ENCODE measurements around the gene FHL2. TPM values are rescaled to one million over a fixed set of nuclear protein-coding genes. Genes with fewer than 3 reads are reported as not detected.

The FHL2 gene
- total RNA-seq, 2 experiments from 2014 or later: 1.3 to 1.5 TPM

DNA sequence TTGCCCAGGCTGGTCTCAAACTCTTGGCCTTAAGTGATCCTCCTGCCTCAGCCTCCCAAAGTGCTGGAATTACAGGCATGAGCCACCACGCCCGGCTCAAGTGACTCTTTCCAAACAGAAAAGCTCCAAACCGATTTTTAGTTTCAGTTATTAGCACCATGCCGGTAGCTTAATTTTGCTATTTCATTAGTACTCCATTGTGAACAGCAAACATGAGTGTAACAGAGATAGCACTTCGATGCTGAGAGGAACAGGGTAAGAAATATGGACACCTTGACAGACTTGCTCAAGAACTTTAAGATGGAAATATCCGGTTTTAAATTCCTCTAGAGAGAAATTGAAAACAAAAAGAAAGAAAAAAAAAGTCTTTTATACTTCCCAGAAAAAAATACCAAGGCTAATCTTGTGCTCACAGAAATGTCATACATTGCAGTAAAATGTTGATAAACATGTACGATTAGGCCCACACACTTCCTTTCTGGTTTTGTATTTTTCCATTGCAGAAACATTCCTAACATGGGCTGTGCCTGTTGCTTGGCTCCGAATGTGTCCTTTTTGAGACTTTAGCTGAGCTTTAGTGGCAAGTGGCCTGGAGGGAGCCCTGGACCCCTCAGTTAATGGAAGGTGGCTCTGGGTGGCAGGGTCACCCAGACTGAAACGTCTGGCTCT, 18.3 kb downstream of the FHL2 start:
- Mint-ChIP-seq H3K9me3 (no peaks in the 10 kb centered on the region), H3K4me1 (ENCODE audit: low read depth) (no peaks in the 10 kb centered on the region), H3K27ac (no peak overlapping the region), H3K36me3 (no peaks in the 10 kb centered on the region), H3K27me3 (no peaks in the 10 kb centered on the region), H3K4me3 (no peak overlapping the region)
- CTCF ChIA-PET: no interaction called here
- POLR2A ChIA-PET: no interaction called here
- no peak for DNase-seq
- intact Hi-C loops (cut with micrococcal nuclease): no loop called here

DNA sequence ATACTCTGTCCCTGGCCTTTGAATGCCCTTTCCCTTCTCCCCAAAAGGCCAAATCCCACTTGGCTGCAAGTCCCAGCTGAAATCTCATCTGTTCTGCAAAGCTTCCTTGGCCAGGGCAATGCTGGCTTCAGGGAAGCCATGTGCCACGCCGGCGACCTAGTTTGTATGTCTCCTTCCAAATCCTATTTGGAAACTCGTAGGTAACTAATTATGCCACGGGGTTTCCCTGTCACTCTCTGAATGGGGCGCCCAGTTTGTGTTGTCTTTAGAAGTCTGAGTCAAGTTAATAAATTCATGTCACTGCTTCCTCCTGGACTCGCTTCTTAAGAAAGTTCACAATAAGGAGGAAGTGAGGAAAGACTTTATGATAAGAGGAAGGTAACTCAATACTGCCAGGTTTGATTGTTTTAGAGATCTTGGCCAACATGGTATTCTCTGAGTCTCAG, 19.1 kb downstream of the FHL2 start:
- H3K4me3 Mint-ChIP-seq: no peak overlapping the region
- no peaks in the 10 kb centered on the region for H3K27me3 Mint-ChIP-seq
- ChIA-PET CTCF (no interaction called here), POLR2A (no interaction called here)
- H3K9me3 Mint-ChIP-seq: no peaks in the 10 kb centered on the region
- no peaks in the 10 kb centered on the region for H3K4me1 Mint-ChIP-seq (ENCODE audit: low read depth)
- no peaks in the 10 kb centered on the region for H3K36me3 Mint-ChIP-seq
- no peak for DNase-seq
- no peak overlapping the region for H3K27ac Mint-ChIP-seq
- intact Hi-C loops (cut with micrococcal nuclease): loop anchor here (10.0 kb wide), 1 partner anchor 705 kb away; no protein-coding TSS in a partner anchor

DNA sequence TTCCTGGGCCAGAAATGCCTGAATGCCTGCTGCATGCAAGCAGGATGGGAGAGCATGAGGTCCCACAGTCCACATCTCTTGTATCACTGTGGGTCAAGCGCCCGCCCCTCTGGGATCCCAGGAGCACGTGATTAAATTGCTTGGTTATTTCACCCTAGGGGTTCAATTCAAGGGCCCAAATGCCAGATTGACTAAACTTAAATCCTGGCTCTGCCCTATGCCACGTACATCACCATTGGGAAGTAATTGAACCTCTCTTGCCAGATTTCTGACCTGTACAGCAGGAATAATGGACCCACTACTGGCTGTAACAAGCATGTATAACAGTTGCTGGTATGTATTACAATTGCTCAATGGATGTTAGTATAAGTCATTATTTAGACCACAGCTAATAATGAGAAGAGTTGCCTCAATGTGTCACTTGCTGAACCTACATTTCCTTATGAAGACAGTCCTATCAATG, 19.9 kb downstream of the FHL2 start:
- H3K9me3 Mint-ChIP-seq: no peaks in the 10 kb centered on the region
- ChIA-PET POLR2A (no interaction called here), CTCF (no interaction called here)
- intact Hi-C loops (cut with micrococcal nuclease): loop anchor here (10.0 kb wide), 1 partner anchor 706 kb away; no protein-coding TSS in a partner anchor
- no peak for DNase-seq
- H3K27me3 Mint-ChIP-seq: no peaks in the 10 kb centered on the region
- peaks cover 4% of the 10 kb centered on the region for H3K4me1 Mint-ChIP-seq (ENCODE audit: low read depth)
- no peak overlapping the region for H3K4me3 Mint-ChIP-seq
- no peak overlapping the region for H3K27ac Mint-ChIP-seq
- H3K36me3 Mint-ChIP-seq: no peaks in the 10 kb centered on the region

DNA sequence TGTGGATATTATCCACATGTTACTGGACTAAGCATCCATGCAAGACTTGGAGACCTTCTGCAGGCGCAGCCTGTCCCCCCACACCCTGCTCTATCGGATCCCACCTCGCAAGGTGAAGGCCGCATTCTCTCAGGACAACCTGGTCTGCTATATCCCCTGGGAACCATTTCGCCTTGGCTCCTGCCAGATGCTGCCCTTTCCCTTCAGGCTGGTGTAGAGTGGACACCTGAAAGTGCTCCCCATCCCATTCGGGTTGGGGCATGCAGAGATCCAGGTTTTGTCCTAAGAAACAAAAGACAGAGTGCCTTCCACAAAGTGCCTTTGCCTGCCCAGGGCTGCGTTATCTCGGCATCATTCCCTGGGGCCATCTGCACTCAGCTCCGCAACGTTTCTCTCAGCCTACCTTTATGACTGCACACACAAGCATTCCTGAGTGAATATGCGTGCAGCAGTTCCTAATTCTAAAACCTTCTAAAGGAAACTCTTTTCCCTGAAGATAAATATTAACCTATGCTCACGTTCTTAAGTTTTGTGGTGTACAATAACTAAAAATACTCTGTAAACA, 20.5 kb downstream of the FHL2 start:
- ChIA-PET CTCF (no interaction called here), POLR2A (no interaction called here)
- Mint-ChIP-seq H3K27ac (no peak overlapping the region), H3K9me3 (no peaks in the 10 kb centered on the region), H3K4me3 (no peak overlapping the region), H3K4me1 (ENCODE audit: low read depth) (peaks cover 10% of the 10 kb centered on the region), H3K27me3 (no peaks in the 10 kb centered on the region), H3K36me3 (no peaks in the 10 kb centered on the region)
- intact Hi-C loops (cut with micrococcal nuclease): loop anchor here (10.0 kb wide), 1 partner anchor 706 kb away; no protein-coding TSS in a partner anchor
- no peak for DNase-seq

DNA sequence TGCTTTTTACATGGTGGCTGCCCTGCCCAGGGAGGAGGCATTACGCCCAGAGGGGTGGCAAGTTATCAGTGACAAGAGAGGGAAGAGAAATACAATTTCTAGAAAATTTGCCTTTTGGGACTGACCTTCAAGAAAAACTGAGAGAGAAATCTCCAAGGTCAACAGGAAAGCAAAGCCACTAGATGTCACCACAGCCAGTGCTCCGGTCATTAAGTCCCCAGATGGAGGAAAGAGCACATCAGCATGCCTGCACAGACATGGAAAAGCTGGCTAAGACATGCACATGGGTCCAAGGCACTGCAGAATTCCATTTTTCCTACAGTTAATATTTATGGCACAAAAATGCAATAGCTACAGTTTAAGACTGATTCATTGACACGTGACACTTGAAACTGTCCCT, 21.0 kb downstream of the FHL2 start:
- ChIA-PET POLR2A (no interaction called here), CTCF (no interaction called here)
- Mint-ChIP-seq H3K27ac (no peak overlapping the region), H3K36me3 (no peaks in the 10 kb centered on the region), H3K4me1 (ENCODE audit: low read depth) (peaks cover 11% of the 10 kb centered on the region), H3K9me3 (no peaks in the 10 kb centered on the region), H3K27me3 (no peaks in the 10 kb centered on the region), H3K4me3 (no peak overlapping the region)
- intact Hi-C loops (cut with micrococcal nuclease): loop anchor here (10.0 kb wide), 1 partner anchor 707 kb away; no protein-coding TSS in a partner anchor
- no peak for DNase-seq

DNA sequence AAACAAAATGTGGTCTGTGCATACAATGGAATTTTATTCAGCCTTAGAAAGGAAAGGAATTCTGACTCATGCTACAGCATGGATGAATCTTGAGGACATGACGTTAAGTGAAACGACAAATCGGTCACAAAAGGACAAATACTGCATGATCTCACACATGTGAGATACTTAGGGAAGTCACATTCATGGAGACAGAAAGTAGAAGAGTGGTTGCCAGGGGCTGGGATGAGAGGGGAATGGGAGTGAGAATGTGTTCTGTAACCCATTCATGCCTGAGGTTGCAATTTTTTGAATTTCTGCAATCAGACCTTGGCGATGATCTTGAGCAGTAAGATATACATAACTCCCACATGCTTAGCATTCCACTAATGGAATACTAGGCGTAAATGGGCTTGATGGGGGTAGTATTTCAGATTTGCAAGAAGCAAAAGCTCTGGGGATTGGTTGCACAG, 22.0 kb downstream of the FHL2 start:
- no peak overlapping the region for H3K27ac Mint-ChIP-seq
- peaks cover 12% of the 10 kb centered on the region for H3K4me1 Mint-ChIP-seq (ENCODE audit: low read depth)
- H3K36me3 Mint-ChIP-seq: no peaks in the 10 kb centered on the region
- no peaks in the 10 kb centered on the region for H3K9me3 Mint-ChIP-seq
- POLR2A ChIA-PET: no interaction called here
- H3K4me3 Mint-ChIP-seq: no peak overlapping the region
- no peaks in the 10 kb centered on the region for H3K27me3 Mint-ChIP-seq
- DNase-seq: no peak
- intact Hi-C loops (cut with micrococcal nuclease): loop anchor here (10.0 kb wide), 1 partner anchor 708 kb away; no protein-coding TSS in a partner anchor
- CTCF ChIA-PET: no interaction called here

DNA sequence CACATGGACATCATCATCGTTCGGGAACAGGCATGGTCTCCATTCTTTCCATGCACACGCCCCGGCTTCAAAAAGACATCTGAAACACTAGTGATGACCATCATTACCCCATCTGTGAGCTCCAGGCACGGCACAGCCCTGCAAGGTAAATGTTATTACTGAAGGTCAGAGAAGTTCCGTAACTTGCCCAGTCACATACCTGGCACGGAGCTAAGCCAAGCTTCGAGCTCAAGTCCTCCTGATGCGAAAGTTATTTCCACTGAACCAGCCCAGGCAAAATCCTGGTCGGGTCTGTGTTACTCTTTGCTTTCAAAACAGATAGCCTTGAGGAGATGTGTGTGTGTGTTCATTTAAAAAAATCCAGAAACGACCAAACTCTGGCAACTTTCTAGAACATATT, 22.8 kb downstream of the FHL2 start:
- no peaks in the 10 kb centered on the region for H3K27me3 Mint-ChIP-seq
- CTCF ChIA-PET: interaction anchor here (0.6 to 2.5 kb wide), 2 partner anchors 57 to 146 kb away, joined by 3 to 12 read pairs; no protein-coding TSS in a partner anchor
- POLR2A ChIA-PET: no interaction called here
- no peak overlapping the region for H3K4me3 Mint-ChIP-seq
- H3K4me1 Mint-ChIP-seq (ENCODE audit: low read depth): peaks cover 12% of the 10 kb centered on the region
- H3K36me3 Mint-ChIP-seq: no peaks in the 10 kb centered on the region
- no peaks in the 10 kb centered on the region for H3K9me3 Mint-ChIP-seq
- intact Hi-C loops (cut with micrococcal nuclease): loop anchor here (10.0 kb wide), 1 partner anchor 709 kb away; no protein-coding TSS in a partner anchor
- DNase-seq: no peak
- no peak overlapping the region for H3K27ac Mint-ChIP-seq

DNA sequence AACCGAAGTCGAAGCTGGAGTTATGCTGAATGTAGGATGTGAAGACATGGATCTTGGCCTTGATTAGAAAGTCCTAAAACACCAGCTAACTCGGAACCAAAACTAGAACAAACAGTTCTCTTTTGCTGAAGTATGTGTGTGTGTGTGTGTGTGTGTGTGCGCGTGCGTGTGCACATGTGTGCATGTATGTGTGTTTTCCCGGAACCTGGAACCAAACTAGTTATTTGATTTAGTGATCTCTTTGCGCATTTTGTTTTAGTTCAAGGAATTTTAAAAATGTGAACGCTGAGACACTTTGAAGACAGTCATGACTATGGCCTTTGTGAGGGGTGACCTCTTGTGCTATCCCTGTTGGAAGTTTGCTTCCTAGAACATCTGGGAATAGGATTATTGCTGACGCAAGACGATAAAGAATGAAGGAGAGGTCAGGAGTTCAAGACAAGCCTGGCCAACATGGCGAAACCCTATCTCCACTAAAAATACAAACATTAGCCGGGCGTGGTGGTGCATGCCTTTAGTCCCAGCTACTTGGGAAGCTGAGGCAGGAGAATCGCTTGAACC, 23.8 kb downstream of the FHL2 start:
- peaks cover 15% of the 10 kb centered on the region for H3K4me1 Mint-ChIP-seq (ENCODE audit: low read depth)
- no peak overlapping the region for H3K27ac Mint-ChIP-seq
- ChIA-PET CTCF (interaction anchor here (0.9 to 2.5 kb wide), 3 partner anchors 22 to 169 kb away, joined by 3 to 12 read pairs (median 3); no protein-coding TSS in a partner anchor), POLR2A (no interaction called here)
- H3K4me3 Mint-ChIP-seq: no peak overlapping the region
- H3K9me3 Mint-ChIP-seq: no peaks in the 10 kb centered on the region
- H3K27me3 Mint-ChIP-seq: no peaks in the 10 kb centered on the region
- intact Hi-C loops (cut with micrococcal nuclease): loop anchor here (2.0 to 10.0 kb wide), 2 partner anchors 22 to 710 kb away; no protein-coding TSS in a partner anchor
- H3K36me3 Mint-ChIP-seq: no peaks in the 10 kb centered on the region
- DNase-seq: no peak

DNA sequence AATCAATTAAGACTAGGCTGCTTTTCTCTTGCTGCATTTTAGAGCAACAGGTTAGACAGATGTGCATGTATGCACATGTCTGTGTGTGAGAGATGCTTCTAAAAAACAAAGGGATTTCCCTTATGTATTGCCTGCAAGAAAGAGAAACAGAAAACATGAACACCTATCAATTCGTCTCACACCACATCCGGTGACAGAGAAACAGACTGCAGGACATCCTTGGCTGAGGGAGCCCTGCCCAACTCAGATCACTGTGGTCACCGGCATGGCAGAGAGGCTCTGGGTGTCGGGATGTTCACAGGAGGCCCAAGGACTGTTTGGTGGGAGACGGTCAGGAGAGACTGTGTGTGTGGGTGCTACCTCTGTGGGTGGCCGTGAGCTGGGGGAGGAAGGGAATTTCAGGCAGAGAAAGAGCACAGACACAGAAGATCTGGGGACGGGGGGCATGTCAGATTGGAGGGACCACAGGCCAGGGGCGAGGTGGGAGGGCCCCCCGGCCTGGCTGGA, 24.9 kb downstream of the FHL2 start:
- H3K9me3 Mint-ChIP-seq: no peaks in the 10 kb centered on the region
- peak overlapping the region; percentile 57 for H3K4me3 Mint-ChIP-seq
- ChIA-PET POLR2A (no interaction called here), CTCF (interaction anchor here (0.9 to 2.5 kb wide), 2 partner anchors 147 to 148 kb away, joined by 3 to 12 read pairs; no protein-coding TSS in a partner anchor)
- intact Hi-C loops (cut with micrococcal nuclease): loop anchor here (2.0 to 10.0 kb wide), 2 partner anchors 23 to 711 kb away; no protein-coding TSS in a partner anchor
- H3K27ac Mint-ChIP-seq: peak overlapping the region; percentile 79
- peak; percentile 53 for DNase-seq
- H3K4me1 Mint-ChIP-seq (ENCODE audit: low read depth): peaks cover 20% of the 10 kb centered on the region
- no peaks in the 10 kb centered on the region for H3K27me3 Mint-ChIP-seq
- H3K36me3 Mint-ChIP-seq: no peaks in the 10 kb centered on the region

DNA sequence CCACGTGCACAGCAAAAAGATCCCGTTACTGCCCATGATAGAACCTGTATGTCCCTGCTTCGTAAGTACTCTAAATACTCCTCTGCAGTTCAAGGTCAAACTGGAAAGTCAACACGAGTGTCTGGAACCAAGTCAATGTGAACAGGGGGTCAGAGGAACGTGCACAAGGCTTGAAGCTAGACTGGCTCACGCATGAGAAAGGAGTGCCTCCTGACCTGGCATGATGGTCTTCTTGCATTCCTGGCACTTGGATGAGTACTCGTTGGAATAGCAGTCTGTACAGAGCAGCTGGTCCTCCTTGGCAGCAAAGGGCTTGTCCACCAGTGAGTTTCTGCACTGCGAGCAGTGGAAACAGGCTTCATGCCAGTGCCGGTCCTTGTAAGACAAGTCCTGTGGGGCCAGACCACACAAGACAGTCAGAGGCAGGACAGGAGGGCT, 25.5 kb downstream of the FHL2 start:
- peak overlapping the region; percentile 11 for H3K27ac Mint-ChIP-seq
- no peaks in the 10 kb centered on the region for H3K9me3 Mint-ChIP-seq
- POLR2A ChIA-PET: no interaction called here
- no peaks in the 10 kb centered on the region for H3K36me3 Mint-ChIP-seq
- H3K27me3 Mint-ChIP-seq: no peaks in the 10 kb centered on the region
- H3K4me3 Mint-ChIP-seq: no peak overlapping the region
- peaks cover 20% of the 10 kb centered on the region for H3K4me1 Mint-ChIP-seq (ENCODE audit: low read depth)
- CTCF ChIA-PET: interaction anchor here (0.9 kb wide), 1 partner anchor 147 kb away, joined by 3 read pairs; no protein-coding TSS in a partner anchor
- no peak for DNase-seq
- intact Hi-C loops (cut with micrococcal nuclease): loop anchor here (10.0 kb wide), 1 partner anchor 711 kb away; no protein-coding TSS in a partner anchor

DNA sequence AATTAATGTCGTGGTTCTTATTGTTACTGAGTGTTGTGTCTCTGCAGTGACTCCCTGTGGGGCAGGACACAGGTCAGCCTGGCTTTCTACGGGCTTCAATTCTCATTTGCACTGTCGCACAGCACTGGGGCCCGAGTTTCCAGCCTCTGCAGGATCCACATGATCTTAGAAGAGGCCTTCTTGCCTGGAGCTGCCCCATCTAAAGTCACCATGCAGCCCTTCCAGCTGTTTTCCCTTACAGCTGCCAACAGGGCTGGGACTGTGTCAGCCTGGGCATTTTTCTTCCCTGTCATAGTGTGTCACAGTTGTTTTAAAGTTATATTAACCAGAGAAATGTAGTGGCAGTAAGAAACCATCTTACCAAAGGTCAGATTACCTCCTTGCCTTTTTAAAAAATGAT, 27.0 kb downstream of the FHL2 start:
- Mint-ChIP-seq H3K27me3 (no peaks in the 10 kb centered on the region), H3K4me1 (ENCODE audit: low read depth) (peaks cover 20% of the 10 kb centered on the region), H3K9me3 (no peaks in the 10 kb centered on the region), H3K27ac (no peak overlapping the region), H3K36me3 (no peaks in the 10 kb centered on the region), H3K4me3 (no peak overlapping the region)
- ChIA-PET POLR2A (no interaction called here), CTCF (interaction anchor here (0.7 to 2.7 kb wide), 3 partner anchors 150 to 205 kb away, joined by 3 to 22 read pairs (median 7); no protein-coding TSS in a partner anchor)
- intact Hi-C loops (cut with micrococcal nuclease): loop anchor here (10.0 kb wide), 1 partner anchor 713 kb away; no protein-coding TSS in a partner anchor
- no peak for DNase-seq

DNA sequence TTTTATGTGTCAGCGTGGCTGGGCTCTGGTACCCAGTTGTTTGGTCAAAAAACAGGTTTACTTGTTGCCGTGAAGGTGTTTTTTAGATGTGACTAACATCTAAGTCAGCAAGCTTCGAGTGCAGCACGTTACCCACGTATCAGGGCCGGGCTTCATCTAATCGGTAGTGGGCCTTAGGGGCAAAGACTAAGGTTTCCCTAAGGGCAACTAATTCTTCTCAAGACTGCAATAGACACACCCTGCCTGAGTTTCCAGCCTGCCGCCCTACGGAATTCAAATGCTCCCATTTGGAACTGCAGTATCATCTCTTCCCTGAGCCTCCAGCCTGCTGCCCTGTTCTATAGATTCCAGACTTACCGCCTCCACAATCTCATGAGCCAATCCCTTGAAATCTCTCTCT, 27.7 kb downstream of the FHL2 start:
- Mint-ChIP-seq H3K27me3 (no peaks in the 10 kb centered on the region), H3K9me3 (no peaks in the 10 kb centered on the region), H3K4me3 (no peak overlapping the region), H3K4me1 (ENCODE audit: low read depth) (peaks cover 20% of the 10 kb centered on the region), H3K36me3 (no peaks in the 10 kb centered on the region), H3K27ac (no peak overlapping the region)
- DNase-seq: no peak
- intact Hi-C loops (cut with micrococcal nuclease): loop anchor here (10.0 kb wide), 1 partner anchor 714 kb away; no protein-coding TSS in a partner anchor
- ChIA-PET POLR2A (no interaction called here), CTCF (interaction anchor here (0.7 to 2.7 kb wide), 3 partner anchors 148 to 206 kb away, joined by 7 to 22 read pairs (median 8); no protein-coding TSS in a partner anchor)
